GM12874 (cell line): ENCODE data around the gene PSENEN.

Source experiments
- CTCF ChIP-seq: IDR thresholded peaks from 2 replicates; pipeline ENCODE4 v1.5.1; 2011; ENCODE audit warnings: low read depth, mild to moderate bottlenecking, control low read depth, low read length, moderate library complexity; ENCODE audit not compliant: insufficient read depth

The PSENEN gene

GRCh38 chr19:35745328-35746086 lies at the start of gene PSENEN, which contains the start of gene U2AF1L4:
TSS of gene PSENEN (plus strand) at chr19:35745651. CDS start at chr19:35745931, 280 bp downstream.
TSS of gene U2AF1L4 (minus strand) at chr19:35745418. CDS start at chr19:35745391, 27 bp downstream.
- TF ChIP-seq CTCF = no peak

DNA sequence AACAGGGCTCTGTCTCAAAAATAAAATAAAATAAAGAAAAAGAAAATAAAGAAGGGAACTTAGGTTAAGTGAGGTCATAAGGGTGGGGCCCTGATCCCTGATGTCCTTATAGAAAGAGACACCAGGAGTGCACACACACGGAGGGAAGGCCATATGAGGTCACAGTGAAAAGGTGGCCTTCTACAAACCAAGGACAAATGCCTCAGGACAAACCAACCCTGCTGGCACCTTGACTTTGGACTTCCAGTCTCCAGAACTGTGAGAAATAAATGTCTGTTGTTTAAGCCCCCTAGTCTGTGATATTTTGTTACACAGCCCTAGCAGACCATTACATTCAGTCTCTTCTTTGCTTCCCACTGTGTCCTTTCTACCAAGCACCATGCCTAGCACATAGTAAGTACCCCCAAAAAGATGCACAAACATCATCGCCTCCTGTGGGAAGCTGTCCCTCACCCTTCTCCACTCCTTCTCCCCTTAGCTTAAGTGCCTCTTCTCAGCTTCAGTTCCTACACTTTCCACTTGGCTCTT lies 49.5 kb upstream of the PSENEN start:
- no peak for TF ChIP-seq CTCF

- no peak for TF ChIP-seq CTCF
Measured at GRCh38 chr19:35696835-35697234, 48.6 kb upstream of the PSENEN start.

DNA sequence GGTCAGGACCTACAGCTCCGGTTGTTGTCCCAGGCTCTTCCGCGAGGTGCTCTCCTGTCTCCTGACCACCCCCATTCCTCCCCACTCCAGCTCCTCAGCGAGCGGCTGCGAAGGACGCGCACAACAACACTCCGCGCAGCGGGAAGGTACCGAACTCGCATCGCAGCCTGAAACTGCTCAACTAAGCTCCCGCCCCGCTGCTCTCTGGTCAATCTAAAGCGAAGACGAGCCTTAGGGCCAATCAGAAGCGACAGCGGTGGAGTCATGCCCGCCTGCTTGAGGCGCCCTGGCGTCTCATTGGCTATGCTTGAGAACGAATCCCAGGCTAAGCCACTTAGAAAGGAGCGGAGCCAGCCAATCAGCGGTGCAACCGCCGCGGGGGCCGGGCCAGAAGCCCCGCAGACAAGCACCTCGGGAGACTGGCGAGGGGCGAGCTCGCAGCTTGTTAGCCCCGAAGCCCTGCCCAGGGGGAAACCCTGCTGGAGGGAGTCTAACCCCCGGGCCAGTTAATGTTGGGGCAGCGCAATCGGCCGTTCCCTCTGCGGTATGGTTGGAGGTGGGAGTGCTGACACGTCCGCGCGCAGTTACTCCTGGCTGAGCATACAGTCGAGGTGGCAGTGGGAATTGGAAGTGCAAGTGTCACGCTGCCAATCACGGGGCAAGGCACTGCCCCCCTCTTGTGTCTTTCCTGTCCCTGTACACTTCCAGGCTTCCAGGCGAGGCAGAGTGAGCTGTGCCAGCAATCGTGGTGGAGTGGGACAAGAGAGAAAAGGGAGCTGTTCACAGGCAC lies 43.0 kb upstream of the PSENEN start:
- TF ChIP-seq CTCF = no peak

- no peak for TF ChIP-seq CTCF
Measured at GRCh38 chr19:35703343-35703742, 42.1 kb upstream of the PSENEN start.

DNA sequence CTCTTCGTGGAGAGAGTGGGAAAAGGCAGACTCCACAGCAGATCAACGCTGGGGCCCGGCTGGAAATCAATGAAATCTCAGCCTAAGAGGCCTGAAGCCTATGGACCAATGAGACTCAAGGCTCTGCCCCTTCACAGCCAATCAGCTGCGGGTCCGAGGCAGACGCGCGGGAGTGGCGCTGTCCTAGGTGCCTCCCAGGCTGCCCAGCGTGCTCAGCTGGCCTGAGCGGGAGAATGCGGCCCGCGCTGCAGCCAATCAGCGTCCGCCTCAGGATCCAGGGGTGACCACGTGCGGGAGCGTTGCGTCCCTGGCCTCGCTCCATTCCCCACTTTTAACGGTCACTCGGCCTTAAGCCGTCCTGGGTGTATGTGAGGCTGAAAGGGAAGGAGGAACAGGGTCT lies 41.2 kb upstream of the PSENEN start, which contains the start of gene ZBTB32:
ZBTB32 (plus strand) TSS at position 341 of the 400 bp plus-strand sequence. CDS start 10,069 bp downstream, outside the sequence.
- no peak for TF ChIP-seq CTCF

GRCh38 chr19:35708391-35708790 lies 37.1 kb upstream of the PSENEN start:
- no peak for TF ChIP-seq CTCF
